GM23338 (cell line): ENCODE data around the gene NPAS3. TPM values are rescaled to one million over a fixed set of nuclear protein-coding genes. Genes with fewer than 3 reads are reported as not detected.

Source experiments
- ATAC-seq: fragments of 200-7000 bp; cut with Tn5 transposase; 3 replicates; pipeline ENCODE4 v1.9.1; 2020
- DNase-seq: peaks from one replicate; pipeline ENCODE4 v3.0.0-alpha.2; 2015; ENCODE audit warnings: low spot score
- H2AFZ ChIP-seq: fragments of 200-600 bp; sonication (generic); 2 replicates; pipeline ENCODE4 v1.8.0; 2016; ENCODE audit warnings: antibody characterized with exemption, mild to moderate bottlenecking, moderate library complexity
- H3F3A ChIP-seq: fragments of 200-600 bp; sonication (generic); replicated peaks from 2 replicates; pipeline ENCODE4 v1.8.0; 2017; ENCODE audit warnings: antibody characterized with exemption, mixed run types, low read depth
- H3K27ac ChIP-seq: fragments of 200-600 bp; sonication (generic); 2 replicates; pipeline ENCODE4 v1.6.1; 2016; ENCODE audit warnings: low read depth
- H3K27me3 ChIP-seq: fragments of 200-600 bp; sonication (generic); 2 replicates; pipeline ENCODE4 v1.8.0; 2016; ENCODE audit warnings: mild to moderate bottlenecking, mixed run types, moderate library complexity; ENCODE audit not compliant: insufficient read depth
- H3K36me3 ChIP-seq: fragments of 200-600 bp; sonication (generic); 2 replicates; pipeline ENCODE4 v1.8.0; 2016; ENCODE audit warnings: mild to moderate bottlenecking; ENCODE audit not compliant: insufficient read depth
- H3K4me1 ChIP-seq: fragments of 200-600 bp; sonication (generic); 2 replicates; pipeline ENCODE4 v1.8.0; 2016; ENCODE audit warnings: mild to moderate bottlenecking, moderate library complexity; ENCODE audit not compliant: insufficient read depth
- H3K4me2 ChIP-seq: fragments of 200-600 bp; sonication (generic); 2 replicates; pipeline ENCODE4 v1.7.1; 2017; ENCODE audit warnings: mixed run types
- H3K4me3 ChIP-seq: fragments of 200-600 bp; sonication (generic); 2 replicates; pipeline ENCODE4 v1.6.1; 2016; ENCODE audit warnings: mixed run types
- H3K79me2 ChIP-seq: fragments of 200-600 bp; sonication (generic); replicated peaks from 2 replicates; pipeline ENCODE4 v1.8.0; 2017; ENCODE audit warnings: mild to moderate bottlenecking; ENCODE audit not compliant: insufficient read depth
- H3K9me2 ChIP-seq: fragments of 200-600 bp; sonication (generic); 2 replicates; pipeline ENCODE4 v1.8.0; 2017; ENCODE audit not compliant: insufficient read depth
- H4K20me1 ChIP-seq: fragments of 200-600 bp; sonication (generic); replicated peaks from 2 replicates; pipeline ENCODE4 v1.8.0; 2017; ENCODE audit warnings: mild to moderate bottlenecking; ENCODE audit not compliant: insufficient read depth
- H3K27ac Mint-ChIP-seq: 2 replicates; pipeline ENCODE4 v1.8.0; 2020; ENCODE audit warnings: inconsistent platforms, mild to moderate bottlenecking, moderate library complexity, mixed read lengths
- H3K27me3 Mint-ChIP-seq: 3 replicates; pipeline ENCODE4 v1.8.0; 2022; ENCODE audit warnings: low read depth, mild to moderate bottlenecking, moderate library complexity, mixed read lengths, inconsistent platforms; ENCODE audit not compliant: insufficient read depth, poor library complexity
- H3K36me3 Mint-ChIP-seq: 3 replicates; pipeline ENCODE4 v1.8.0; 2021; ENCODE audit warnings: low read depth, mild to moderate bottlenecking, inconsistent platforms, moderate library complexity, mixed read lengths
- H3K4me1 Mint-ChIP-seq: 3 replicates; pipeline ENCODE4 v1.8.0; 2020; ENCODE audit warnings: mild to moderate bottlenecking, inconsistent platforms, mixed read lengths
- H3K4me3 Mint-ChIP-seq: 3 replicates; pipeline ENCODE4 v1.8.0; 2021; ENCODE audit warnings: moderate library complexity, mild to moderate bottlenecking, inconsistent platforms, mixed read lengths
- H3K9me3 Mint-ChIP-seq: 3 replicates; pipeline ENCODE4 v1.8.0; 2020; ENCODE audit warnings: moderate library complexity, mild to moderate bottlenecking, inconsistent platforms, mixed read lengths
- ZNF462 ChIP-seq: fragments of 250-450 bp; sonication (Bioruptor Pico); IDR thresholded peaks from 2 replicates; pipeline ENCODE4 v1.5.0; 2020; ENCODE audit warnings: mild to moderate bottlenecking, moderate library complexity
- polyA plus RNA-seq: library from polyadenylated mRNA; unstranded; fragments of >200 nt; fragmentation: Nextera tagmentation; extraction: Ambion mirVana; gene quantifications from 2 replicates; pipeline ENCODE4 v1.2.1, GENCODE V29; 2016
- total RNA-seq: library from RNA; depleted of rRNA; stranded (reverse); fragments of >200 nt; shearing (Covaris generic); gene quantifications from 2 replicates; pipeline ENCODE4 v1.2.3, GENCODE V29; 2014

The NPAS3 gene
- total and polyA plus RNA-seq, 2 experiments from 2014 or later: 0.17 to 0.19 TPM

DNA sequence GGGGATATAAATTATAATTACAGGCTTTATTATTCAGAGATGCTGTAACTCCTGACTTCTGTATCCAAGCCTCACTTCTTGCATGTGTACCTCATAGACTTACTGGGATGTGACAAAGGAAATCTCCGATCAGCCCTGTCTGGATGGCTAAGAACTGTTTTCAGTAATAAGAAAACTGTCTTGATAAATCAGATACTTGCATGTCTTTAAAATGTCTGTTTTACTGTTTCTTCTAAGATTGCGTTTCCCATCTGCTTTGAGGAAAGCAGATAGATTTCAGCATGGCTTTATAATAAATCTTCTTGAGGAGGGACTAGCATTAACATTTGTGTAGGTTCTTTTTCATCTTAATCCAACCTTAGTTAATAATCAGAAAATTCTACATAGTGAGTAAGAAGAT is 616.3 kb downstream of the NPAS3 start (continued):
- no peak for TF ChIP-seq ZNF462

- TF ChIP-seq ZNF462: no peak
- Histone ChIP-seq H3K36me3 (no peaks in the 10 kb centered on the region), H3K79me2 (no peaks in the 10 kb centered on the region), H3K4me3 (no peak overlapping the region), H3K27me3 (no peaks in the 10 kb centered on the region), H2AFZ (no peak overlapping the region), H3K4me2 (no peak overlapping the region), H3K9me2 (no peaks in the 10 kb centered on the region), H3K27ac (no peak overlapping the region), H3K4me1 (peaks cover 10% of the 10 kb centered on the region; the same call in 1 of the 2 replicates), H4K20me1 (no peaks in the 10 kb centered on the region), H3F3A (no peaks in the 10 kb centered on the region)
- no peak overlapping the region for H3K27ac Mint-ChIP-seq
- H3K9me3 Mint-ChIP-seq: no peaks in the 10 kb centered on the region
- no peaks in the 10 kb centered on the region for H3K27me3 Mint-ChIP-seq
- DNase-seq (no peak), ATAC-seq (no peak)
- H3K36me3 Mint-ChIP-seq: no peaks in the 10 kb centered on the region
- H3K4me1 Mint-ChIP-seq: peaks cover 18% of the 10 kb centered on the region
- H3K4me3 Mint-ChIP-seq: no peak overlapping the region
Observed at GRCh38 chr14:33555710-33556350, 617.2 kb downstream of the NPAS3 start.
